ENCODE measurements around the gene THEMIS. TPM values are rescaled to one million over a fixed set of nuclear protein-coding genes. Genes with fewer than 3 reads are reported as not detected.

The THEMIS gene
- polyA plus RNA-seq, 1 donor from 2014 or later = not detected

DNA sequence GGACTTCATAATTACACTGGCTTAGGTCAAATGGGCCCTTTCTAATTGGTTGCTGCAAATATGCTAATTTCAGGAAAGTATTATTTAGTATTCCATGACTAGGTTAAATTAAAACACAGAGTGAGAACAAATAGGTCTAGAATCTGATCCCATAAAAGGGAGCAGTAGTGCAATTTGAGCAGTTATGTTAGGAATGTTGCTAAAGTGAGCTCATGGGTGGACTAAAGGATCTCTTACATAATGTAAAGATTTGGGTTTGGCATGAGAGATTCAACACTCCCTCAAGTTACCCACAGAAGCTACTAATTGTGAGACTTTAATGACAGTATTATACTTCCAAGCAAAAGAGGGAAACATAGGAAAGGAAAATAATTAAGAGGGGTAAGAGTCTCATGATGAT, 214.8 kb downstream of the THEMIS start:
- no peaks in the 10 kb centered on the region for H3K27me3 ChIP-seq (ENCODE audit: insufficient read depth, low read depth, low read length)
- H4K20me1 ChIP-seq (ENCODE audit: insufficient read depth) = no peaks in the 10 kb centered on the region
- no peak overlapping the region for H3K4me2 ChIP-seq (ENCODE audit: low read length)
- no peaks in the 10 kb centered on the region for H3K36me3 ChIP-seq (ENCODE audit: insufficient read depth, low read length)
- no peak overlapping the region for H3K27ac ChIP-seq (ENCODE audit: low read length)
- no peak overlapping the region for H3K4me3 ChIP-seq (ENCODE audit: low read length)
- H2AFZ ChIP-seq (ENCODE audit: low read depth, low read length) = no peak overlapping the region
- TF ChIP-seq RAD21 (conservative IDR thresholded peaks at IDR 0.05) (no peak), EZH2 (IDR thresholded peaks at IDR 0.05; ENCODE audit: borderline replicate concordance, insufficient read depth, low read length, poor library complexity, severe bottlenecking) (no peak), MXI1 (conservative IDR thresholded peaks at IDR 0.05; ENCODE audit: poor library complexity, severe bottlenecking) (no peak), SMC3 (conservative IDR thresholded peaks at IDR 0.05; ENCODE audit: poor library complexity) (no peak)
- TF ChIP-seq, protein P1, sequence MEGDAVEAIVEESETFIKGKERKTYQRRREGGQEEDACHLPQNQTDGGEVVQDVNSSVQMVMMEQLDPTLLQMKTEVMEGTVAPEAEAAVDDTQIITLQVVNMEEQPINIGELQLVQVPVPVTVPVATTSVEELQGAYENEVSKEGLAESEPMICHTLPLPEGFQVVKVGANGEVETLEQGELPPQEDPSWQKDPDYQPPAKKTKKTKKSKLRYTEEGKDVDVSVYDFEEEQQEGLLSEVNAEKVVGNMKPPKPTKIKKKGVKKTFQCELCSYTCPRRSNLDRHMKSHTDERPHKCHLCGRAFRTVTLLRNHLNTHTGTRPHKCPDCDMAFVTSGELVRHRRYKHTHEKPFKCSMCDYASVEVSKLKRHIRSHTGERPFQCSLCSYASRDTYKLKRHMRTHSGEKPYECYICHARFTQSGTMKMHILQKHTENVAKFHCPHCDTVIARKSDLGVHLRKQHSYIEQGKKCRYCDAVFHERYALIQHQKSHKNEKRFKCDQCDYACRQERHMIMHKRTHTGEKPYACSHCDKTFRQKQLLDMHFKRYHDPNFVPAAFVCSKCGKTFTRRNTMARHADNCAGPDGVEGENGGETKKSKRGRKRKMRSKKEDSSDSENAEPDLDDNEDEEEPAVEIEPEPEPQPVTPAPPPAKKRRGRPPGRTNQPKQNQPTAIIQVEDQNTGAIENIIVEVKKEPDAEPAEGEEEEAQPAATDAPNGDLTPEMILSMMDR (IDR thresholded peaks at IDR 0.05; ENCODE audit: poor library complexity, severe bottlenecking) = no peak
- no peaks in the 10 kb centered on the region for H3F3A ChIP-seq (ENCODE audit: insufficient read depth, low read length, poor library complexity, severe bottlenecking)
- no peak overlapping the region for H3K9ac ChIP-seq (ENCODE audit: low read length)
- no peaks in the 10 kb centered on the region for H3K9me3 ChIP-seq (ENCODE audit: low read length)
- H3K9me2 ChIP-seq (ENCODE audit: insufficient read depth, low read length) = no peaks in the 10 kb centered on the region
- H3K79me2 ChIP-seq (replicated peaks; ENCODE audit: insufficient read depth, low read length) = no peaks in the 10 kb centered on the region

DNA sequence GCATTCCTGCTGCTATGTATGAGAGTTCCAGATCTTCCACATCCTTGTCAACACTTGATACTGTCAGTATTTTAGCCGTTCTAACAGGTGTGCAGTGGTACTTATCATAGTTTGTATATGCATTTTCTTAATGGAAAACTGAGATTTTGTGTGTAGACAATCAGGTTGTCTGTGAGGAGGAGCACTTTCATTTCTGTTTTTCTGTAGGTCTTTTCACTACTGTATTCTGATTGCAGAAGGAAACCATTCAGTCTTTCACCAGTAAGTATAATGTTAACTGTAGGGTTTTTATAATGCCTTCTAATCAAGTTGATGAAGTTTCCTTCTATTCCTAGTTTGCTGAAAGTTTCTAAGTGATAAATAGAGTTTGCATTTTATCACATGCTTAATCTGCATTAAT, 216.4 kb downstream of the THEMIS start:
- no peaks in the 10 kb centered on the region for H3K79me2 ChIP-seq (replicated peaks; ENCODE audit: insufficient read depth, low read length)
- H3K4me3 ChIP-seq (ENCODE audit: low read length) = no peak overlapping the region
- H2AFZ ChIP-seq (ENCODE audit: low read depth, low read length) = no peak overlapping the region
- TF ChIP-seq TAF1 (IDR thresholded peaks at IDR 0.05; ENCODE audit: low read depth) (no peak), RAD21 (conservative IDR thresholded peaks at IDR 0.05) (no peak), MXI1 (conservative IDR thresholded peaks at IDR 0.05; ENCODE audit: poor library complexity, severe bottlenecking) (no peak), SMC3 (conservative IDR thresholded peaks at IDR 0.05; ENCODE audit: poor library complexity) (no peak), EZH2 (IDR thresholded peaks at IDR 0.05; ENCODE audit: borderline replicate concordance, insufficient read depth, low read length, poor library complexity, severe bottlenecking) (no peak), EP300 (conservative IDR thresholded peaks at IDR 0.05; ENCODE audit: poor library complexity, severe bottlenecking) (no peak), POLR2AphosphoS5 (IDR thresholded peaks at IDR 0.05) (no peak)
- TF ChIP-seq, protein P1 (IDR thresholded peaks at IDR 0.05; ENCODE audit: poor library complexity, severe bottlenecking) = no peak
- TF ChIP-seq, protein P2, sequence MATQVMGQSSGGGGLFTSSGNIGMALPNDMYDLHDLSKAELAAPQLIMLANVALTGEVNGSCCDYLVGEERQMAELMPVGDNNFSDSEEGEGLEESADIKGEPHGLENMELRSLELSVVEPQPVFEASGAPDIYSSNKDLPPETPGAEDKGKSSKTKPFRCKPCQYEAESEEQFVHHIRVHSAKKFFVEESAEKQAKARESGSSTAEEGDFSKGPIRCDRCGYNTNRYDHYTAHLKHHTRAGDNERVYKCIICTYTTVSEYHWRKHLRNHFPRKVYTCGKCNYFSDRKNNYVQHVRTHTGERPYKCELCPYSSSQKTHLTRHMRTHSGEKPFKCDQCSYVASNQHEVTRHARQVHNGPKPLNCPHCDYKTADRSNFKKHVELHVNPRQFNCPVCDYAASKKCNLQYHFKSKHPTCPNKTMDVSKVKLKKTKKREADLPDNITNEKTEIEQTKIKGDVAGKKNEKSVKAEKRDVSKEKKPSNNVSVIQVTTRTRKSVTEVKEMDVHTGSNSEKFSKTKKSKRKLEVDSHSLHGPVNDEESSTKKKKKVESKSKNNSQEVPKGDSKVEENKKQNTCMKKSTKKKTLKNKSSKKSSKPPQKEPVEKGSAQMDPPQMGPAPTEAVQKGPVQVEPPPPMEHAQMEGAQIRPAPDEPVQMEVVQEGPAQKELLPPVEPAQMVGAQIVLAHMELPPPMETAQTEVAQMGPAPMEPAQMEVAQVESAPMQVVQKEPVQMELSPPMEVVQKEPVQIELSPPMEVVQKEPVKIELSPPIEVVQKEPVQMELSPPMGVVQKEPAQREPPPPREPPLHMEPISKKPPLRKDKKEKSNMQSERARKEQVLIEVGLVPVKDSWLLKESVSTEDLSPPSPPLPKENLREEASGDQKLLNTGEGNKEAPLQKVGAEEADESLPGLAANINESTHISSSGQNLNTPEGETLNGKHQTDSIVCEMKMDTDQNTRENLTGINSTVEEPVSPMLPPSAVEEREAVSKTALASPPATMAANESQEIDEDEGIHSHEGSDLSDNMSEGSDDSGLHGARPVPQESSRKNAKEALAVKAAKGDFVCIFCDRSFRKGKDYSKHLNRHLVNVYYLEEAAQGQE (IDR thresholded peaks at IDR 0.05; ENCODE audit: borderline replicate concordance) = no peak
- H3K36me3 ChIP-seq (ENCODE audit: insufficient read depth, low read length) = no peaks in the 10 kb centered on the region
- no peaks in the 10 kb centered on the region for H3K9me2 ChIP-seq (ENCODE audit: insufficient read depth, low read length)
- no peaks in the 10 kb centered on the region for H3K27me3 ChIP-seq (ENCODE audit: insufficient read depth, low read depth, low read length)
- no peak overlapping the region for H3K27ac ChIP-seq (ENCODE audit: low read length)
- H3K4me2 ChIP-seq (ENCODE audit: low read length) = no peak overlapping the region
- no peaks in the 10 kb centered on the region for H3F3A ChIP-seq (ENCODE audit: insufficient read depth, low read length, poor library complexity, severe bottlenecking)
- no peak overlapping the region for H3K9ac ChIP-seq (ENCODE audit: low read length)
- H3K9me3 ChIP-seq (ENCODE audit: low read length) = no peaks in the 10 kb centered on the region
- no peaks in the 10 kb centered on the region for H4K20me1 ChIP-seq (ENCODE audit: insufficient read depth)

Small RNA genes within 50 kb of the gene (small RNA-seq; reads per million reads assigned to genes)
- 0 reads per million in 3 experiments for gene MRPS17P5

All from neural cell (in vitro differentiated cells).